ENCODE data around the gene CNBD2.
"Not testable (repeated sequence)": the region's sequence is repeated elsewhere in the genome, so short reads cannot be mapped to it uniquely, and the experiment has no call there.

Gene CNBD2

DNA sequence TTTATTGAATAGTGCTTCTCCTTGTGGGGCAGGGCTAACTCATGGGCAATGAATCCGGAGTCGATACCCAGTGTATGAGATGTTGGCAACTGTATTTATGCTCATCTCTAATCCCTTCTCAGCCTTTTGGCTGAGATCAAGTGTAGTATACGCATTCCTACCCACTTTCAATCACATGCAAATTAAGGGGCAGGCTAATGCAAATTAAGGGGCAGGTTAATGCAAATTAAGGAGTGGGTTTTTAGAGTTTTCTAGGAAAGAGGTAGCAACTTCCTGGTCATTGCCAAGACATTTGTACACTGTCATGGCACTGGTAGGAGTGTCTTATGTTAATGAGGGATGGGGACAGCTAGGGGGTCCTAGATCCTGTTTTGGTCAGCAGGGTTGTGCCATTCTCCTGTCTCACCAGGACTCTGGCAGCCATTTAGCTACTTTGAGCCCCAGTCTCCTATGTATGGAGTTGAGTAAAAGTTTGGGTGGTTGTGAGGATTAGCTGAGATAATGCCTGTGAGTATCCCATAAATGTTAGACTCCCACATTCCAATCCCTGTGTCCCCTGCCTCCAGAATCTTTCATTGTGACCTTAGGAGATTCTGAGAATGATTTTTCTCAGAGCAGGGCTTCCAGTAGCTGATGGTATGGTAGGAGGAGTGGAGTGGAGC is at the start of gene CNBD2:
Gene CNBD2 (plus strand): TSS at position 612 of the 662 bp plus-strand sequence. CDS start 173 bp downstream, outside the sequence.
- DNase-seq: no peak

DNA sequence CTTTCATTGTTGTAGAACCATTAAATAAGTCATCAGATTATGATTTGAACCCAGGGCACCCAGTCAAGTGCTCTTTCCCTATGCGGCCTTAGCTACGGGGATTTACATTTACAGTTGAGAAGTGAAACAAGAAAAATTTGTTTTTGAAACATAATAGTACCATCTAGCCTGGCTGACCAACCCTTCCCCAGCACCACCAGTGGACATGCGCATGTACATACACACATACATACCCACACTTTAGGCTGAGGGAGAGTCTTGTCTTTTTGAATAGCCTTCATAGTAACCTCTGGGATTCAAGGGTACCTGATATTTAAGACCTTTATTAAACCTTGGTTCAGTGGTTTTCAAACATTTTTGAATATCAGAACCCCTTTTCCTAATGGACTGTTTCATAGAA is 47.9 kb upstream of the CNBD2 start:
- DNase-seq: no peak

DNA sequence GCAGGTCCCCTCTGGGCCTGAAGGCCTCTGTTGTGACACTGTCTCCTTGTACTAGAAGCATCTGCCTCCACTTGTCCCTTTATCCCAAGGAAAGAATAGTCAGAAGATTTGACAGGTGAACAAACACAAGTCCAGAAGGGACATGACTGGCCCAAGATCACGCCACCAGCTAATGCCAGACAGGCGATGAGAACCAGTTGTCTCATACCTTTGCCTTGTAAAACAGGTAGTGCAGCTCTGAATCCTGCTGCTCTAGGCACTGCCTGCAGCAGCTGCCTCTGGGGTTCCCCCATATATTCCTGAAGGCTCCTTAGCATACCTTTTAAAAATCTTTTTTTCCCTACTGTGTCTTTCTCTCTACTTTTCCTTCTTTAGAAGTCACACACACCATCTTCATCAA is 39.1 kb upstream of the CNBD2 start:
- DNase-seq: no peak

DNA sequence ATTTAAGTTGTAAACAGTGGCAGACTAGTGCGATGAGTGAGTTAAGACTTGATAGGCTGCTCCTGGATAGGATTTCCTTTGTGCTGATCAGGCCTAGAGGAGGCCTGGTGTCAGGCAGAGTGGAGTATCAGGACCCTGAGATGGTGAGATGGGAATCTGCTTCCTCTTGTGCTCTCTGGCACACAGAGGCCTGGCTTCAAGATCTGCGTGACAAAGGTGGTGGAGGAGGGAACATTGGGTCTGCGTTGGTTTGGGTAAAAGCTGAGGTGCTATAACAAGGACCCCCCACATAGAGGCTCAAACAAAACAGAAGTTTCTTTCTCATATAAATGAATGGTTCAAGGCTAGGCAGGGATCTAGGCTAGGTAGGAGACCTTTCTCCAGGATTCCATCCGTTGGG is 34.3 kb upstream of the CNBD2 start:
- DNase-seq: no peak

DNA sequence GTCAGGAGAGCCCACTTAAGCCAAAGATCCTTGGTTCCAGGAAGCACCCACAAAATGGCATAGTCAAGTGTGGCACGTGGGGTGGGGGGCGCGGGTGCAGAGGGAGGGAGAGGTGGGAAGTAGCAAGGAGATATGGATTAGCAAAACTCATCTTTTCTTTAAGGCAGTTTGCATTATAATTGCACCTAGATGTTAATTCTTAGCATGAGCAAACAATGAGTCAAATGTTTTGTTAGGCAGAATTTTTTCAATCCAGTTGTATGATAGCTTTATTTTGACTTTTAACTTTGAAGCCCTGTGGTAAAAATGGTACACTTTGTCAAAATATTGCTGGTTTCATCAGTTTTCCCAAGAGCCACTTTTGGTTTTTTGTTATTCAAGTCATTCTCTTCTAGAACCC is 29.1 kb upstream of the CNBD2 start:
- DNase-seq: no peak

DNA sequence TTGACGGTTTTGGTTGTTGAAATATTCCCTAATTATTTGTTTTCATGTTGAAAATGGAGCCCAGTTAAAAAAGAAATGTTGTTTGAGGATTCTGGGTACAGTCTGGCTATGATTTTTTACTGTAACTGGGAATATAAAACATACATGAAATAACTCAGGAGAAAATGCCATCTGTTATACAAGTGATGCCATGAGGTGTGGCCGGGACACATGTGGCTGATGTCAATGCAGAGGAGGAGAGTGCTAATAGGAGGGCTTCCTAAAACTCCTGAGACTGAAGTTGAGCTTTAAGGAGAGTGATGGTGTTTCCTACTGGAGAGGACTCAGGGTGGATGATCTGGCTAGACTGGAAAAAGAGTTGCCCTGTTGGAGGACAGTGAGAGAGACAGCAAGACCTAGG is 26.8 kb upstream of the CNBD2 start:
- no peak for DNase-seq

DNA sequence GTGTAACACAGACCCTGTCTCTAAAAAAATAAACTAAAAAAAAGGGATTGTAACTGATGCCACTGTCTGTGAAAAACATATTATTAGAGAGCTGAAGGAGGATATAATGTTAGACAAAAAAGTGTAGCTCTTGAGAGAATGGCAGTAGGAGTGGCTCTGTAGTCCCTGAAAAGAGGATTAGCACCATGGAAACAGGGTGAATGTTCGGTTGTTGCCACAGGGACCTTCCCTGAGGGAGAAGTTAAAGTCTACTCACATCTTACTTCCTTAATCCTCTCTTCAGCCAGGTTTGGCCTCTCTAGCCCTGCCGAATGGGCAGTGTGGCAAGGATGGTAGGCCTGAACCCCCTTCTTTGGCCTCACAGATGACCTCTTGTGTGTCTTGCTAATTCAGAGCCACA is 26.1 kb upstream of the CNBD2 start:
- no peak for DNase-seq

DNA sequence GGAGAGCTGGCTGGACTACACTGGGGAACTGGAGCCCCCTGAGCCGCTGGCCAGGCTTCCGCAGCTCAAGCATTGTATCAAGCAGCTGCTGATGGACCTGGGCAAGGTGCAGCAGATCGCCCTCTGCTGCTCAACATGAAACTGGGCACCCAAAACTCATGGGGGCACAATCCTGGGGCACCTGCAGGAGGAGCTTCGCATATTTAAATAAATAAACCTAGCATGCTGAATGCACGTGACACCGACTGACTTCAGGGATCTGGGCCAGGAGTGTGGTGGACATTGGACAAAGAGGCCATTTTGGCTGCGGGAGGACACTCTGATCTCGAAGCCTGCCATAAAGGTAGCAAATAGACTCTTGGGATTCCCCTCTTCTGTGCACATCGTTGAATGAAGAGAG is 20.9 kb upstream of the CNBD2 start:
- DNase-seq: peak; percentile 15

DNA sequence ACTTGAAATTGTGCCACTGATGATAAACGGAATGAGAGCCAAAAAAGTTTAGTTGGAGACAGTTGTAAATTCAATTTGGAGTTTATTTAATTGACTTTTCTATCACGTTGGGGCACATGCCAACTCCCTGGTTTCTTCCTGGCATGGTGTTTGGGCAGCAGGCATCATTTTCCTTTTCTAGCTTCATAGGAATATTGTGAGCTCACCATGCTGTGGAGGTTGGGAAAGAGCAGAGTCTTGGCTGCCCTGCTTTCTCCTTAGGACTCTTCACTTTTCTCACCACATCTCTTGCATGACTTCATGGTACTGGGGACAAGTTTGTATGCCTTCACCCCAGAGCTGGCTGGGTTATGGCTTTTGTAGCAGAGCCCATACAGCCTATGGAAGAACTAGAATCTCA is 20.5 kb upstream of the CNBD2 start:
- no peak for DNase-seq

DNA sequence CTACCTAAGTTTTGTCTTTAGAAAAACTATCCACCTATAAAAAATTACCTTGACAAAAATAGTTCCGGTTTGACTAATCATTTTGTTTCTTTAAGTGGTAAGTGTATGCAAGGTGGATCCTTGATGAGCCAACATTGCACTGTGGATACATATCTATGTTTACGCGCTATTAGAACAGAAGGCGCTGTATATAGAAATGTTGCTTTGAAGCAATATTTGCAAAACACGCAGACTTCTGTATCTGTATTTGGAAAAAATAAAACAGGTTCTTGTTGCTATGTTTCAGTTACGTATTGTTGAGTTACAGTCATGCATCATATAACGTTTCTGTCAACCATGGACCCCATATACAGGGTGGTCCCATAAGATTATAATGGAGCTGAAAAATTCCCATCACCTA is 18.3 kb upstream of the CNBD2 start:
- no peak for DNase-seq

DNA sequence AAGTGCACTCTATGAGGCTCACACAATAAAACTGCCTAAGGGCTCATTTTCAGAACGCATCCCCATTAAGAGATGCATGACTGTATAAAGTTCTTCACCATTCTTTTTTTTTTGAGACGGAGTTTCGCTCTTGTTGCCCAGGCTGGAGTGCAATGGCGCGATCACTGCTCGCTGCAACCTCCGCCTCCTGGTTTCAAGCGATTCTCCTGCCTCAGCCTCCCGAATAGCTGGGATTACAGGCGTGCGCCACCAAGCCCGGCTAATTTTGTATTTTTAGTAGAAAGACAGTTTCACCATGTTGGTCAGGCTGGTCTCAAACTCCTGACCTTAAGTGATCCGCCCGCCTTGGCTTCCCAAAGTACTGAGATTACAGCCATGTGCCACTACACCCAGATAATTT is 16.3 kb upstream of the CNBD2 start:
- not testable (repeated sequence) for DNase-seq

DNA sequence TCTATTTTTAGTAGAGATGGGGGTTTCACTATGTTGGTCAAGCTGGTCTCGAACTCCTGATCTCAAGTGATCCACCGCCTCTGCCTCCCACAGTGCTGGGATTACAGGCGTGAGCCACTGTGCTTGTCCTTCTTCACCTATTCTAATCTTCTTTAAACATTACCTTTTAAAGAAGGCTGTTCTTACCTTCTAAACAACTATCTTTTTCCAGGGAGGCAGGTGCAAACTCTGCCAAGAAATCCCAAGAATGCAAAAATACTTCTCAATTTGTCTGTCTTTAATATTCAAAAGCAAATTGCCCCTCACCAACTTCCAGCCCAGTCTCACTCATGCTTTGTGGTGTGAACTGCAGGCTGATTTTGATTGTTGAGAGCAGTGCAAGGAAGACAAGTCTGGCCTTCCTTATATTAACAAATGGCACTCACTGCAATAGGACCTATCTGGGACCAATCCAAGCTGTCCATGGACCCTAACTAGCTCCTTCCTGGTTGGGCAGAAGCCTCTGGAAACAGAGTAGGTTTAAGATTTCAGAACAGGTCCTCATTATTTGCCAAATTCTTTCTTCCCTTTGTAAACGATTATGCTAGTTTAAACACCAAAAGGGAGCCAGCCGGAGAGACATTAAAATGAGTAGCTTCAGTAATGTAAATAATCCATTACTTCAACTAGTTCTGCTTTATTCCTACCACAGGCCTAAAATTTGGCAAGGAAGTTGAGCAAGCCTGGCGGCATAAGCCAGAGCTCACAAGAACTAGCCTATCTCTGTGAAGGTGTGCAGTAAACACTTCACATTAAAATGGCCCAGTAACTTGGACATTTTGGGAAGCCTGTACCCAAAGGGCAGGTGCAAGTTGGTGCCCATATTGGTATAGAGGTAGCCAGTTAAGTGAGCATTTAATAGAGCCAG is 15.7 kb upstream of the CNBD2 start:
- no peak for DNase-seq

DNA sequence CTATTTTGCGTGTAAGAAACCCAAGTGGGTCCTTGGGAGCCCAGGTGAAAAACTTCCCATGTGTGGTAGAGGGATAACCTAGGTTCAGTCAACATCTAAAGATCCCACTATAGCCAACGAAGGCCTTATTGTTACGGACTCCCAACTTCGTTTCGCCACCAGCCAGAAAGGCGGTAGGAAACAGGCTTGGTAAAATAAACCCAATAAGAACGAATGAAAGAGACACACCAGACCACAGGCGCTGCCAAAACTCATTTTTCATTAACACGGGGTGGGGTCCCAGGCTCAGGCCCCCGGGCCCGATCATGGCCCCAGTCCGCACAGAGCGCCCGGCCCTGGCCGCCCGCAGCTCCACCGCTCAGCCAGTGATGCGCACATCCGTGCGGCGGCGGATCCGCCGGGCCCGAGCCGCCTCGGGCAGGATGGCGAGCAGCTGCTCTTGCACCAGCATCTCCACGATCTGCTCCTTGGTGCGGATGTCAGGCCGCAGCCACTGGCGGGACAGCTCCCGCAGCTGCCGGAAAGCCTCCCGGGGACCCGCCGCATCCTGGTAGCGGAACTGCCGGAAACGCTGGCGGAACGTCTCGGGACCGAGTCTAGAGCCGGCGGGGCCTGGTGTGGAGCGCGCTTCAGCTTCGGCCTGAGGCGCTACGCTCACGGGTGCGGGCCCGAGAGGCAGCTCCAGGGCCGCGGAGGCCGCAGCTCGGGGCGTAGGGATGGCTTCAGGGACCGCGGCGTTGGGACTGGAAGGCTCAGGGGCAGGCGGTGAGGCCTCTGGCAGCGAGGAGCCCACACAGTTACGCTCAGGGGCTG is 14.8 kb upstream of the CNBD2 start:
- peak; percentile 54 for DNase-seq

DNA sequence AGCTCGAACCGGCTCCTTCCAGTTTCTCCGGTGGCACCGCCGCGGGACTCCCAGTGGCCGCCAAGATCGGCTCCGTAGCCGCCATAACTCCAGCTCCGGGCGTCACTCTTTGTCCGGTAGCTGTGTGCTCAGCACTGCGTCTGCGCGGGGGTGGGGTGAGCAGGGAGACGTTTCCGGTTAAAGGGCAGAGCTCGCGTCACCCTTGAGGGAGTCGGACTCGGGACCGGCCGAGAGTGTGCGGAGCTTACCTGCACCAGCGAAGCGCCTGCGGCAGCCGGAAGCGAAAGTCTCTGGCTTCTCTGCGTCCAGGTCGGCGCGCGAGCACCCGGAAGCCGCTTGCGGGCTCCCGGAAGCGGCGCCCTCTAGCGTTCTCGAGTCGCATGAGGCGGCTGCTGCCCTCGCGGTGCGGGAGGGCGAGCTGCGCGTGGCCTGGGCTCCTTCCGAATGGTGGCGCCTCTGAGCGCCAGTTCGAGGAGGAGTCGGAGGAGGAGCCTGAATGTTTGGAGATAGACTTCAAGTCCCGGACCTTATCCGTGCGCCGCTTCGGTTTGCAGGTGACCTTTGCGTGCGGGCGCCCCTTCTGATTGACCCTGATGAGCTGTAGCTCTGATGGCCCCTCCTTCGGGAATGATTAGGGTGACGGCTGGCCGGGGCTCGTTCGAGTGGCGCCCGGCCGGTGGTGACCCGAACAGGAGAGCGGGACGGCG is 14.0 kb upstream of the CNBD2 start, which contains the start of gene SCAND1:
Gene SCAND1 (minus strand): TSS at position 303 of the 707 bp plus-strand sequence. CDS start 218 bp downstream, at position 85.
- DNase-seq: peak; percentile 99

DNA sequence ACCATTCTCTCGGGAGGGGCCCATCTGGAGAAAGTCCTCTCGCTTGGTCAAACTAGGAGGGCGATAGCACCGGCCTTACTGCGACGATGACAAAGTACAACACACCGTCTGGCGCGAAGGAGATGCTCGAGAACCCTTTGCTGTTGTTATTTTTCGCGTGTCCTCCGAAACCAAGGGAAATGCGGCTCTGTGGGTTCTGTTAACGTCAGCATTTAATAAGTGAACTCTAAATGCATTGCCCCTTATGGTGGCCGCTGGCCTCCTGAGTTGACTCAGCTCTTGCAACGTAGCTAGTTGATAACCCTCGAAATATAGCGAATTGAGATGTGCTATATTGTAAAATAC is 13.5 kb upstream of the CNBD2 start:
- DNase-seq: peak; percentile 48

DNA sequence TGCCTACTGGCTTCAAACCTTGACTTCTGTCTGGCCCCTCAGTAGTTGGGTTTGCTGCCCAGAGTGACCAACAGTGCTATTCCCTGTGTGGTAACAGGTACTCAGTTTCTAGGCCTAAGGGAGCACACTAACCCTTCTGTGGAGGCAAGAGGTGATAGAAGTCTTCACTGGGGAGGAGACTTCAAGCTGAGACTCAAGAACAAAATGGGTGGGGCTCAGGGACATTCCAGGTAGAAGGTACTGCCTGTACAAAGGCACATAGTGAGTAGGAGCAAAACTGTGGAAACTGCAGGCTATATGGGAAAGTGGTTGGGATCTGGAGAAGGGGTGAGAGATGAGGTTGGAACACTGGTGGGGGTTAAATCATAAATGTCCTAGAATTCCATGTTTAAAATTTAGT is 11.8 kb upstream of the CNBD2 start:
- no peak for DNase-seq

DNA sequence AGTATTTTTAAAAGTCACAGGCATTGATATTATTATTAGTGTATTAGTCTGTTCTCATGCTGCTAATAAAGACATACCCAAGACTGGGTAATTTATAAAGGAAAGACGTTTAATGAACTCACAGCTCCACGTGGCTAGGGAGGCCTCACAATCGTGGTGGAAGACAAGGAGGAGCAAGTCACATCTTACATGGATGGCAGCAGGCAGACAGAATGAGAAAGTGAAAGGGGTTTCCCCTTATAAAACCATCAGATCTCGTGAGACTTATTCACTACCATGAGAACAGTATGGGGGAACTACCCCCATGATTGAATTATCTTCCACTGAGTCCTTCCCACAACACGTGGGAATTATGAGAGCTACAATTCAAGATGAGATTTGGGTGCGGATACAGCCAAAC is 9.1 kb upstream of the CNBD2 start:
- not testable (repeated sequence) for DNase-seq

DNA sequence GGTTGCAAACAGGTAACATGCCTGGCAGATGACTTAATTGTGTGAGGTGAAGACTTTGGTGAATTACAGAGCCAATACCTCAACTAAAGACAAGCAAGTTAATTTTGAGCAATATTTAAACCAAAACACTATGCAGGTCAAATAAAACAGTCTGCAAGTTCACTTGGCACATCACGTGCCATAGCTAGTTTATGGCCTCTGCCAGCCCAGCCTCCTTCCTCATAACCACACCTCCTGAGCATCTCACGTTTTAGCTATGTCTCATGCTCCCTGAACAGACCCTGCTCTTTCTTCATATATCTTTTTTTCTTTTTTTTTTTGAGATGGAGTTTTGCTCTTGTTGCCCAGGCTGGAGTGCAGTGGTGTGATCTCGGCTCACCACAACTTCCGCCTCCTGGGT is 4.5 kb upstream of the CNBD2 start:
- DNase-seq: no peak

DNA sequence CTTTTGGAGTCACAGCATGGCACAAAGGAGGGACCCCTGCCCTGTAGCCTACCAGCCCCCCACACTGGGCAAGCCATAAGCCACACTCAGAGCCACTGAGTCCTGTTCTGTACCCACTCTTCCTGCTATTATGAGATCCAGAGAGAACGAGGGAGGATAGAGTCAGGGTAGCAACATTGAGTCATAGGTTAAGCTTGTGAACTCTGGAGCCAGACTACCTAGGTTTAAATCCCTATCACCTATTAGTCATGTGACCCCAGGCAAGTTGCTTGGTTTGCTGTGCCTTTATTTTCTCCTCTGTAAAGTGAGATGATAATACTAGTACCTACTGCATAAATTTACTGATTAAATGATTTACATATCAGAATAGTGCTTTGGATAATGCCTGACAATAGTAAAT is 540 bp downstream of the CNBD2 start:
- DNase-seq: no peak

DNA sequence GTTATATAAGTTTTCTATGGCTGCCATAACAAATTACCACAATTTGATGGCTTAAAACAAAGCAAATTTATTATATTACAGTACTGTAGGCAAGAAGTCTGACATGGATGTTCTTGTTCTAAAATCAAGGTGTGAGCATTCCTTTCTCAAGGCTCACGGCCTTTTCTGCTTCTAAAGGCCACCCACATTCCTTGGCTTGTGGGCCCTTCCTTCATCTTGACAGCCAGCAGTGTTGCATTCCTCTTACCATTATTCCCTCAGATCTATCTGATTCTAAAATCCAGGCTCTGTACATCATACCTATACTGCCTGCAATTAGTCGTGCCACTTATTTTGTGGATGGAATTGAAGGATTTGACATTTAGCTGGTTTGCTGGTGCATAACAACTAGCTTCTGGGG is 3.6 kb downstream of the CNBD2 start:
- no peak for DNase-seq

DNA sequence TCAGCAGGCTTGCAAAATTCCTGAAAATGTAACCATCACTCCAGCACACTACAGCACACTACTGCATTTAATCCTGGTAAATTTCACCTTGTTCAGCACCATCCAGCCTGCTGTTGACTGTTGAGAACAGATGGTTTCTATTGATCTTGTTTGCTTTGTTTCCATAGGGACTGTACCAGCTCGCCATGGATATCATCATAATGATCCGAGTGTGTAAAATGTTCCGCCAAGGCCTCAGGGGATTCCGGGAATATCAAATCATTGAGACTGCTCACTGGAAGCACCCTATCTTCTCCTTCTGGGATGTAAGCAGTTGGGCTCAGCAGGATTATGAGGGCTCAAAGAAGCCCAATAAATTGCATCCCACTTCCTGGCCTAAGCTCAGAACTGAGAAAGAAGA is 4.1 kb downstream of the CNBD2 start:
- DNase-seq: peak; percentile 100

DNA sequence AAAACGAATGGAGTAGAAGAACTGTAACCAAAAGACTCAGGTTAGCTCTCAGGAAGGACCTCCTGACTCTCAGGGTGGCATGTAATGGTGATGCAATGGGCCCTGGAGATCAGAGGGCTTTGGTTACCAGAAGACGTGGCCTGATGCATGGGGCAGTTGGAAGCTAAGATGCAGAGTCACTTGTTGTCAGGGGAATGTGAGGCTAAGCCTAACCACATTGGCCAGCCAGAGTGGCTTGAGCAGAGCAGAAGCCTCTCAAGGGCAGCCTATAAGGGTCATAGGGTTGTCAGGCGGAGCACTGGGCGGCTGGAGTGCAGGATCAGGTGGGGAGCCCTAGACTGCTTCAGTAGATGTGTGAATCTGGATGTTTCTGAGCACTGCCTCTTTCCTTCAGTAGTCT is 5.9 kb downstream of the CNBD2 start:
- no peak for DNase-seq
